ENCODE measurements around the gene ABCA2.
"Not testable (repeated sequence)": the region's sequence is repeated elsewhere in the genome, so short reads cannot be mapped to it uniquely, and the experiment has no call there.

Gene ABCA2

DNA sequence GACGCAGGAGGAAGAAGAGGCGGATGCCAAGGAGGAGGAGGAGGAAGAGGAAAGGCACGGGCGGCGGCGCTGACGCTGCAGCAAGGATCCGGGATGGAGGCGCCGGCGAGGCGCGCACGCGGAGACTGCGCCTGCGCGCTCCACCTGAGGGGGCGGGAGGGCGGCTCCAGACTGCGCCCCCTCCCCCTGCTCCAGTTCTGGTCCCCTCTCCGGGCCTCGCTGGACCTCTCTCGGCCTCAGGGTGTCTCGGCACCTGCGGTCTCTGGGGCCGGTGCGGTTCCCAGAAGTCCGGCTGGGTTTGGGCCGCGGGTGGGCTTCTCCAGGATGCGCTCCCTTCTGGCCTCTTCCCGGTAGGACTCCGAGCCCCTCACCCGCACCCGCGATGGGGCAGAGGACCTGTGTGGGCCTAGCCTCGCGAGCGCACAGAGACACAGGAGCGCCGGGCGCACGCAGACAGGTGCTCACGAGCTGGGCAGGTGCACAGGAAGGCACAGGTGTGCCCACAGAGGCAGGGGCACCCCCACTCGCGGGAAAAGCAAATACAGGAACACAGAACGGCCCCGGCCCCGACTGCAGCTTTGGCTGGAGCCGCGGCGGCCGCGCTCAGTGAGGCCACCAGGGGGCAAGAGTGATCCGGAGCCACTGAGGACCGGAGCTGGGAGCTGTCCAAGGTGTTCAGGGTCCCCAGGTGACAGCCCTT, 18.2 kb upstream of the ABCA2 start, which contains the start of gene NPDC1:
Gene NPDC1 (minus strand): TSS at position 90 of the 700 bp plus-strand sequence. CDS start 188 bp downstream, outside the sequence.
- peak; percentile 84 for DNase-seq (ENCODE audit: low spot score)

- DNase-seq (ENCODE audit: low spot score), result no peak
These were observed 17.5 kb upstream of the ABCA2 start for GRCh38 chr9:137045294-137046087.

DNA sequence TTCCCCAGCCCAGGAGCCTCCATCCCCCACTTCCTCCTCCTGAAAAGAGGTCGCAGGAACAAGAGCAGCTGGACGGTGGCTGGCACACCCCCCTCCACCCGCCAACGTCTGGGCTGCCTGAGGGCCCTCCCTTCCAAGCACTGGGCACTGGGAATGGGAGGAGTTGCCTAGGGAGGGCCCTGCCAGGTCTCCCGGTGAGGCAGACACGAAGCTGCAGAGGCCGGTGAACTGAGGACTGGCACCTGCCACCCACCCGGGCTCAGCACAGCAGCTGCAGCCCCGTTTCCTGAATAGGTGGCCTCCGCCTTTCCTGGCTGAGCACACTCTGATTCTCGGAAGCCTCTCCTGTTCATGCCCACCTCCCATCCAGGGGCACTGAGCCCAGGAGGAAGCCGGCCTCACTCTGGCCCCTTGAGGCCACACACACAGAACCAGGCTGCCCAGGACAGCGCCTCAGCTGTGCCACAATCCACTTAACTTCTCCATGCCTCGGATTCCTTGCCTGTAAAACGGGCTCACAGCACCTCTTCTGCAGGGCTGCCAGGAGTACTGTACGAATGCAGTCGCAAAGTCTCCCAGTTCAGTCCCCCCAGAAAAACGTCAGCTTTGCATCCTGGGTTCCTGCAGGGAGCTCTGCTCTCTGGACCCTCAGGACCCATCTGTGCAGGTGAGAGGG, 16.6 kb upstream of the ABCA2 start:
- DNase-seq (ENCODE audit: low spot score), result no peak

DNA sequence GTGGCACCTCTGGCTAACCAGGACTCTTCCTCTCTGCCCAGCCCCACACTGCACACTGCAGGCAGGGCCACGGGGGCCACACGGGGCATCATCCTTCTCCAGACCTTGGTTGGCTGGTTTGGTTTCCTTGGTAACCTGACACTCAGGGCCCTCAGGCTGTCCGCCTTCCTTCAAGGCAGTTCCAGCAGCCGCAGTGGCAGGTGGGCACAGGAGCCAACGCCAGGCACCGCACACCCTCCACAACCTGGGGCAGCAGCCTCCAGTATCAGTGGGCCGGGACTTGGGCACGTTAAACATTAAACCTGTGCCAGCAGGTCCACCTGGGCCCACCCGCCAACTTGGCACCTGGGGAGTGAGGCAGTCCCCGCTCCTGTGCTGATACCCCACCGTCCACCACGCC, 16.0 kb upstream of the ABCA2 start:
- no peak for DNase-seq (ENCODE audit: low spot score)

- DNase-seq (ENCODE audit: low spot score), result no peak
These were observed 15.0 kb upstream of the ABCA2 start for GRCh38 chr9:137042751-137043727.

- DNase-seq (ENCODE audit: low spot score), result peak; percentile 60
These were observed 13.1 kb upstream of the ABCA2 start for GRCh38 chr9:137041124-137041523.

DNA sequence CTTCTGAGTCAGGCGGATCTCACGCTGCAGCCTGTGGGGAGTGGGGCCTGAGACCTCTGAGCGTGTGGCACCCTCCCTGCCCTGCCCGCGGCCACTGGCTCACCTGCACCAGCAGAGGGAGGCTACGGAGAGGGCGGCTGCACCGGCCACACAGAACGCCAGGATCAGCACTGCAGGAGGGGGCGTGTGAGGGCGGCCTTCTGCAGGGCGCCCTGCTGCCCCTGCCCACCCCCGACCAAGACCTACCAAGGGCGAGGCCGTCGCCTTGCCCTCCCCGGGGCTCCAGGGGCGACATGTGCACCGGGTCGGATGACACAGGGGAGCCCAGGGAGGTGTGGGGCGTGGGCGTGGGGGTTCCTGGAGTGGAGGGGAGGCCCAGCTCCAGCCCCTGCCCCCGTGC, 12.5 kb upstream of the ABCA2 start:
- no peak for DNase-seq (ENCODE audit: low spot score)

DNA sequence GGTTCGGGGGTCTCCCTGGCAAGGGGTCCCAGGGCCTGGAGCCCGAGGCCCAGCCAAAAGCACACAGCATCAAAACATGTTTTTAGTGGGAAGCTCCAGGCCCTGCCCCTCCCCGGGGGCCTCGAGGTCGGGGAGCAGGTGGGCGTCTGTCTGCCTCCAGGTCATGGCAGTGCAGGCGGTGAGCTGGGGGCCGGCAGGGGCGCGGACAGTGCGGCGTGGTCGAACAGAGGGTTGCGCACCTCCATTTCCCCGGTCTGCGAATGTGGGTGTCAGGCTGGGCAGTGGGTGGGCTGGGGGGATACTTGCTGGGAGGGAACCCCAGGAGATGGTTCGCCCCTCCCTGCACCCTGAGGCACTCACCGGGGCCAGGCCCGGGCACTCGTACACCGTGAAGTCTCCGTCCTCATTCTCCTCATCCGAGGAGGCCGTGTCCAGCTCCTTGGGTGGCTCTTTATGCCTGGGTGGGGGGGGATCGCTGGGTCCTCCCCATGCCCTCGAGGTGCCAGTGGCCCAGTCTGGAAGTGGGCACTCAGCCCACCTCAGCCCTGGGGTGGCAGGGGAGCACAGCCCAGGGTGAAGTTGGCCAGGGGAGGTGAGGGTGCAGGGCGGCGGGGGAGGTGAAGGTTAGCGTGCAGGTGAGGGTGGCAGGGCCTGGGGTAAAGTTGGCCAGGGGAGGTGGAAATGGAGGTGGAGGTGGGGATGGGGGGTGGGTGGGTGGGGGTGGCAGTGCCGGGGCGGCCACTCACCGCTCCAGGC, 11.8 kb upstream of the ABCA2 start:
- DNase-seq (ENCODE audit: low spot score), result no peak

GRCh38 chr9:137038916-137039315, 10.9 kb upstream of the ABCA2 start:
- DNase-seq (ENCODE audit: low spot score), result no peak

GRCh38 chr9:137037483-137037882, 9.4 kb upstream of the ABCA2 start:
- DNase-seq (ENCODE audit: low spot score), result no peak

DNA sequence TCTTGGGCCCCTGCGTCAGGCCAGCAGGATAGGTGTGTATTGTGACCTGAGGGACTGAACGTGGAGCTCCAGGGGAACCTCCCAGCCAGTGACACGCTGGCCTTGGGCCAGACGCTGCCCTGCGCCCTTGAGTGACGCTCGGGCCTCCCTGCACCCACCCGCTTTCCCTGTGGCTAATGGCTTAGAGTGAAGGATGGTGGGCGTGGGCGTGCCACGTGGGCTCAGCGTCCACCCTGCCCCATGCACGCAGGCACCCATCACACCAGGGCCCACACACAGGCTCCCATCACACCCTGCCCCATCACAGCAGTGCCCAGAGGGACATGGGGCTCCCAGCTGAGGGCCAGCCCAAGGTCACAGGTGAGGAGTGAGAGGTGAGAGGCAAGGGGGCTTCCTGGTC, 9.0 kb upstream of the ABCA2 start:
- DNase-seq (ENCODE audit: low spot score), result no peak

DNA sequence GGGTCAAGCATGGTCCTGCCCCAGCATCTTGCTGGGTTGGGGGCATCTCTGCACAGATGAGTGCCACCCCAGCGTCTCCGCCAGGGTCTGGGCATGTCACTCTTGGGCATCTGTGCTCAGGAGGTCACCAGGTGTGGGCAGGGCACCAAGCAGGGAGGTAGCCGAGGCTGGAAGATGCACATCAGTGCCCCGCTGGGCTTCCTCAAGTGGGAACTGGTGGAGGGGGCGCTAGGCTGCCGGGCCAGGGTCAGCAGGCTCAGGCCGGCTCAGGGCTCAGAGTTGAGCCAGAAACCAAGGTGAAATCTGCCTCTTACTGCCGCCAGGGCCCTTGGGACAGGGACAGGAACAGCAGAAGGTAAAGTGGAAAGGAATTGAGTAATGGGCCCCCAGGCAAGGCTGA, 7.9 kb upstream of the ABCA2 start:
- no peak for DNase-seq (ENCODE audit: low spot score)

DNA sequence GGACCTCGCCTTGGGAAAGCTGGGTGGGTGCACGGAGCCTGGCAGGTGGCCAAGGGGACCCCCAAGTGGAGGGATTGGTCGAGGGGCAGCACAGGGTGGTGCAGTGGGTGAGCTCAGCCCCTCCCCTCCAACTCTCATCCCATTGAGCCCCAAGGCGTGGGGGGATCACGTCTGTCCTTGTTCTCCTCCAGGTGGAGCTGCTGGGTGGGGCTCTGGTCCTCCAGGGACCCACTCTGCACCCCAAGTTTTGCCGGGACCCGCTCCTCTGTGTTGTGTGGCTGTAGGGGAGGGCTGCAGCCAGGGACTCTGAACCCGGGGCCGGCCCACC, 7.4 kb upstream of the ABCA2 start:
- no peak for DNase-seq (ENCODE audit: low spot score)

- DNase-seq (ENCODE audit: low spot score), result peak; percentile 64
These were observed 6.9 kb upstream of the ABCA2 start for GRCh38 chr9:137034709-137035506.

GRCh38 chr9:137034039-137034708, 6.1 kb upstream of the ABCA2 start:
- no peak for DNase-seq (ENCODE audit: low spot score)

GRCh38 chr9:137033481-137033880, 5.4 kb upstream of the ABCA2 start:
- DNase-seq (ENCODE audit: low spot score), result not testable (repeated sequence)

DNA sequence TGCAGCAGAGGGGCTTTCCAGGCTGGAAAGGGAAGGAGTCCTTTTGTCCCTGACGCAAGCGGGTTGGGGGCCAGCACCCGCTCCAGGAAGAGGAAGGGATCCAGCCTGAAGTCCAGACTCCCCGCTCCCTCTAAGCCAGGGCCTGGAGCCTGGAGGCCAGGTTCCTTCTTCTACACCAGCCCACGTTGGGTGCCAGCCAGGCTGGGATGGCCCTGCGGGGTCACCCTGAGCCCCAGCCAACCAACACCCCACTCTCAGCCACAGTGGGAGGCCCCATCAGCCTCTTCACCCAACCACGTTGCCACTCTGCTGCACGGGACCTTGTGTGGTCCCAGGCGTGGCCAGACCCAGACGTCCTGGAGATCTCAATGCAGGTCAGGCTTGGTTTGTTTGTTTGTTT, 4.8 kb upstream of the ABCA2 start:
- DNase-seq (ENCODE audit: low spot score), result no peak

DNA sequence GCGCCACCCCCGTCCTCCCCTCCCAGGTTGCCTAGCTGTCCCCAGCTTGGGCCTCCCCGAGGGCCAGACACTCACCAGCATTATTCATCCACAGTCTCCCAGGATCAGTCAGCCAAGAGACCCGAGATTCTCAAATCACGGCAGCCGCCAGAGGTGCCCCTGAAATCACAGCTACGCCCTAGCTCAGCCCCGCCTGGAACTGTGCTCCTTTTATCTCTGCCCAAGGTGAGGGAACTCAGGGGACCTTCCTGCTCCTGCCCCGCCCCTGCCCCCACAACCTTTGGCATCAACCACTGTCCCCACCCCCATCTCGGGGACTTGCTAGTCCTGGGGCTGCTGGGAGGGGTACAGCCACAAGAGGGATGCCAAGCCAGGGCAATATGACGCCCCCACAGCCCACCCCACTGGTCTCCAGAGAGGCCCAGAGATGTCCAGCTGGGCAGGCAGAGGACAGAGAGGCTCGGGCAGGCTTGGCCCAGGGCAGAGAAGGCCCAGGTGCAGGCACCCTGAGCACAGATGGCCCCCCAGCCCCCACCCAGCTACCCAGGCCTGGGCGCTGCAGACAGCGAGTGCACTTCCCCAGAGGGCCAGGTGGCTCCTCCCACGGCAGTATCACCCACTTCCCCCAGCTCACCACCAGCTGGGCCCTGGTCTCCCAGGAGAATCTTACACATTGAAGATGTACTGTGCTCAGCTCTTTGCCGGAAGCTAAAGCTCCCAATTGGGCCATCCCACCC, 4.0 kb upstream of the ABCA2 start, which contains the start of gene FUT7:
Gene FUT7 (minus strand): TSS at position 185 of the 737 bp plus-strand sequence. CDS start 97 bp downstream, at position 88.
- DNase-seq (ENCODE audit: low spot score), result no peak

All from kidney capillary endothelial cell (primary cell).